A673 (cell line): ENCODE results near the gene LACRT.

ENCODE experiments used
- CTCF ChIP-seq: fragments of 300-800, 200-600 bp; sonication (generic); conservative IDR thresholded peaks from 2 replicates; pipeline ENCODE4 v1.5.1; 2017; ENCODE audit warnings: low read depth, mild to moderate bottlenecking, antibody characterized with exemption, low read length, moderate library complexity, mixed read lengths
- EZH2 ChIP-seq: fragments of 200-600 bp; sonication (generic); IDR thresholded peaks from 2 replicates; pipeline ENCODE4 v1.6.1; 2017; ENCODE audit warnings: borderline replicate concordance, low read depth, mild to moderate bottlenecking, mixed read lengths, antibody characterized with exemption, low read length; ENCODE audit not compliant: poor library complexity, severe bottlenecking

DNA sequence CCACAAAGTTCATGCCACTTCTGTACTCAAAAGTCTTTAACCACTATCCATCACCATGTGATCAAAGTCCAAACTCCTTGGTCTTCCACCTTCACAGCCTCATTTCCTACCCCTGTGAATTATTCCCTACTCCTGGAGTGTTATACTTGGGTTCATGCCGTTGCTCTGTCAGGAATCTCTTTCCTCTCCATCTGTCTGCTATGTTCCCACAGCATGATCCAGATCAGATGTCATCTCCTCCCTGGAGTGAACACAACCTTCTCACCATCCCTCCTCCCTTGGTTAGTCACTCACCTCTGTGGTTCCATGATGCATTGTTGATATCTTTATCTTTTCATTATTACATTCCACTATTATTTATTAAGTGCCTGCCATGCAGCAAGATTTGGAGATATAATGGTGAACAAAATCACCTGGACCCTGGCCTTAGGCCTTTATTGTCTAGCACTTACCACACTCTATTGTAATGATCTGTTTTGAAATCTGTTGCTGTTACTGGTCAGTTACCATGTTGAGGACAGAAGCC, 22.4 kb downstream of the LACRT start:
- TF ChIP-seq CTCF (no peak), EZH2 (no peak)
